NCI-H1436 (cell line): Measurements from ENCODE around the gene SOST.
A peak's percentile ranks its signal among the peaks of the same experiment; 100 is the strongest.

ENCODE experiments used
- DNase-seq: peaks from one replicate; lab custom pipeline; 2025; lab: John Stamatoyannopoulos, UW

Gene SOST

DNA sequence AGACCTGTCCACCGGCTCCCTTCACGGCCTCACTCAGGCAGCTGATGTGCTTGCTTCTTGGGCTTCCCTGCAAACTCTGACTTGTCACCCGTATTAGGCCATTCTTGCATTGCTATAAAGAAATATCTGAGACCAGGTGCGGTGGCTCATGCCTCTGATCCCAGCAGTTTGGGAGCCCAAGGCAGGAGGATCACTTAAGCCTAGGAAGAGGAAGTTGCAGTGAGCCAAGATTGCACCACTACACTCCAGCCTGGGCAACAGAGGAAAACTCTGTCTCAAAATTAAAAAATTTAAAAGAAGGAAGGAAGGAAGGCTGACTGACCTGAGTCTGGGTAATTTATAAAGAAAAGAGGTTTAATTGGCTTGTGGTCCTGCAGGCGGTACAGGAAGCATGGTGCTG lies 17.0 kb downstream of the SOST start:
- DNase-seq: no peak

DNA sequence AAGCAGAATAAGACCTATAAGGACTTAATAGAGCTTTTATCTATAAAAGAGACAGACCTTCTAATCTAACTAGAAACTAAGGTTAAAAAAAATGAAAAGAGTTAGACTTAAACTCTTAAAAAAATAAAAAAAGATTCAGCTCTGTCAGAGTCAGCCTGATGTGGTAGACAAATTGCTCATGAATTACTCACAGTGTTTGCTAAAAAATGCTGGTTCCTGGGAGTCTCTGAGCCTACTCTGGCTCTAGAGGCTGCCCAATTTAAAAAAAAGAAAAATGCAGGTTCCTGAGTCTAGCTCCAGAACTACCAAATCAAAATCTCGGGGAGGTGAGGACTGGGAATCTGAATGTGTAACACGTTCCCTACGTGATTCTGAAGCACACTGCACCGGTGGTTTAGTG lies 18.1 kb downstream of the SOST start:
- DNase-seq: no peak

DNA sequence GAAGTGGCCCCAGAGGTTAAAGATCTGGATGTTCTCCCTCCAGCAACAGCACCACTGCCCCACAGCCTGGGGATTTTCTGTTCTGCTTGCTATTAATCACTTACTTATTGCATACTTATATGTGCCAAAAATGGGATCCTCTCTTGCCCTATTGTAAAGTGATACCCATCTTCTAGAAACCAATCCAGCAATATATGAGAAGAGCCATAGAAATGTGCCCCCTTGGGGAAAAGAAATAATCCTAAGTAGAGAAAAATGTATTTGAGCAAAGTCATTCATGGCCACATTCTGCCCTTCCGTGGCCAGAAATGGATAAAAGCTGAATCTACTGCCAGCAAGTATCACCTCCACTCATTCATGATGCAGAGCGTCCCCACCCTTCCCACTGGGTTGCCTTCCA lies 20.9 kb downstream of the SOST start:
- DNase-seq: no peak

- DNase-seq: no peak
Observed at GRCh38 chr17:43736389-43736788, 22.2 kb downstream of the SOST start.

- no peak for DNase-seq
Observed at GRCh38 chr17:43734376-43734775, 24.2 kb downstream of the SOST start.

DNA sequence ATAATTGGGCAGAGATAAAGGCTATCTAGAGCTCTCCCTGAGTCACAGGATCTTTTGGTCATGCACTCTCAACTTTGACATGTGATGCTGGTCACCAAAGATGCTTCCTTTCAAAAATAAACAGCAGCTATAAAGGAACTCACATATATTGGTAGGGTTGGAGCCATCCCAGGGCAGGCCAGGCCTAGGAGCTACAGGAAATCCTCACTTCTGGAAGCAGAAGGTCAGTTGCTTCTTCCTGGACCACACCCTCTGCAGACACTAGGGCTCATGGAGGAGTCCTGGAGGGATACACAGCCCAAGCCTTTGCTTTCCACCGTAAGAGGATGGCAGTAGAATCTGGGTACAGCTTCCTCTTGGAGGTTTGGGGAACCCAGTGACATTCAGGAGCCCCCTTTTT lies 24.6 kb downstream of the SOST start:
- DNase-seq: no peak

GRCh38 chr17:43732958-43733357 lies 25.6 kb downstream of the SOST start:
- no peak for DNase-seq

- DNase-seq: no peak
Observed at GRCh38 chr17:43728081-43728480, 30.5 kb downstream of the SOST start.

- DNase-seq: no peak
Observed at GRCh38 chr17:43723697-43724359, 34.8 kb downstream of the SOST start.

DNA sequence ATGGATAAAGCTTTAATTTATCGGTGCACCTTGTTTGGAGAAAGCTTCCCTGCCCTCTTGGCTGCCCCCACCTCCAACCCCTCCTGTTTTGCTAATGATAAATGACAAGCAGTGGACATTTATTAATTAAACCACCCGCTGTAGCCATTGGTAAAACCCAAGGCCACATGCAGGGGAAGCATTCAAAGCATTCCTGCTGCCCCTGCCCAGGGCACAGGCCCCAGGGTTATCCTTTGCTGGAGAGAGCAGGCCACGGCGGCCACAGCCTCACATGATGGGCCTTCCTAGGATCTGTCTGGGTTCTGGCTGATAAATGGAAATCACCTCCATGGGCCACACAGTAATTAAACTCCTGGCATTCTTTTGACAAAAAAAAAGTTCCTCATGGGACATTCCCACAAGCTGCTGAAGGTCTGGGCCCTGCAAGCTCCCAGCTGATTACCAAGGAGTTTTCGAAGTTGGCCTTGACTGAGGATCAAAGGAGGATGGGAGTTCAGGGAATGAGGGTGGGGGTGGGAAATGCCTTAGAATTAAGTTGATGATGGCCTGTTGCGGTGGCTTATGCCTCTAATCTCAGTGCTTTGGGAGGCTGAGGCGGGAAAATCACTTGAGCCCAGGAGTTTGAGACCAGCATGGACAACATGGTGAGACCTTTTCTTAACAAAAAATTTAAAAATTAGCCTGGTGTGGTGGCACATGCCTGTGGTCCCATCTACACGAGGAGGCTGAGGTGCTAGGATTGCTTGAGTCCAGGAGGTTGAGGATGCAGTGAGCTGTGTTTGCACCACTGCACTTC lies 35.5 kb downstream of the SOST start:
- DNase-seq: no peak

DNA sequence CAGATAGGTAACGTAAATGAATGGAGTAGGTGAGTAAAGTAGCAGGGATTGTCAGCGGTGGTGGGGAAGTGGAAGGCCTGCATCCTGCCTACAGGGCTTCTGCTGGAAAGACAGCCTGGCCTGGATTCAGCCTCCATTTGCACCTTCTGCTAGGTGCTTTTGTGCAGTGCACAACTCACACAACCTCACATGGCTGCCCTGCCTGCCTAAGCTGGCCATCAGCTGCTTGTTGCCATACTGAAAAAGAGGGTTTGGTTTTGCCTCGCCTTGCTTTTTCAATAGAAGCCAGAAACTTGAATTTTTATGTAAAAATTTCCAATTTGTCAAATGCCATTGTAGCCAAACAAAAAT lies 36.3 kb downstream of the SOST start:
- DNase-seq: no peak

DNA sequence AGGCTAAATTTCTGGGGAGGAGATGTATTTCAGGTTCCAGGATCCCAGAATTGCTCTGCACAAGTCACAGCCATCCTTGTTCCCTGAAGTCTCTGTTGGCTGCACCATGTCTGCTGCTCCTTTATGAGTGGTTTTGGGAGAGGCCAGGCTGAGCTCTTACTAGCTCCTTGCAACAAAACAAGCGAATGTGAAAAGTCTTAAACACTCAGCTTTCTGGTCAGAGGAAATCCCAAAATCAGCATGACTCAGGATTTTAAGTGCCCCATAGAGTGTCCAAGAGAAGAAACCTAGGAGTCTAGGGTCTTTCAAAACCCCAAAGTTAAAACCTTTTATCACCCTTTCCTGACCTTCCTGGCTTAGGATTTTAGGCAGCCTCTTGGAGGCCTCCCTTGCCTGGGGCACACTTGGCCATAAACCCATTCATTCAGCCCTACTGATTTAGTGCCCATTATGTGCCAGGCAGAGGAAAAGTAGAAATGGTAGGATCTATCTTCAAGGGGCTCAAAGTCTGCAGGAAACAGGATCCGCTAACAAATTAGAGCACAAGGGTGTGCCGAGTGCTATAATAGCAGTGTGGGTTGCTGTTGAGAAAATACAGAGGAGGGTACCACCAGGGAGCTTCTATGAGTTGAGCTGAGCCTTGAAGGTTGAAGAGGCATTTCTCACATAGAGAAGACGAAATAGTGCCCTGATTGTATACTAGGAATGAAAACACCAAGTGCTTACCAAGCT lies 36.9 kb downstream of the SOST start:
- no peak for DNase-seq

DNA sequence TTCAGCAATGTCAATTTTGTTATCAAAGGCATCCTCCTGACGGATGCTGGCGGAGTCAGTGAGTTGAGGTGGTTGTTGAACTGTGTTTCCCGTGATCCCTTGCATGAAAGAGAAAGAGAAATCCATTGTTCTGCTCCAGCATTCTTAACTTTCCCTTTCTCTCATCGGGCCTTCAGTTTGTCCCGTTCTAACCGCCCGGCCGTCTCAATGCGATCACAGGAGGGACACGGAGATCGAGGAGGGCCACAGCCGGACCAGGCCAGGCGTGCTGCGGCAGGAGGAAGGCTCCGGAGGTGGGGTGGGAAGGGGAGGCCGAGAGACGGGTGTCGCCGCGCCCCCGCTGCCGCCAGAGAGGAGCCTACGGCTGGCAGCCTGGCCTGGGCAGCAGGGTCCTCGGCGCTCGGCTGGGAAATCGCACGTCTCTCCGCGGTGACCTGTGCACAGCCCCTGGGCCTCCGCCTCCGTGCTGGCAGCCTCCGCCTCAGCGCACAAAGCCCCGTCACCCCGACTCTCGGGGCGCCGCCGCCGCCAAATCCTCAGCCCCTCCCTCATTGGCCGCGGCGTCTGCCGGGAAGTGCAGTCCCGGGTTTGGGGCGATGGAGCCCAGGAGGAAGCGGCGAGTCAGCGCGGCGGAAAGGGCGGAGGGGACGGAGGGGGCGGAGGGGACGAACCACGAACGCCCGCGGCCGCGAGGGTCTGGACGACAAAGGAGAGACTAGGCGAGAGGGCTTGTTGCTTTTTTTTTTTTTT lies 38.1 kb downstream of the SOST start:
- peak; percentile 69 for DNase-seq

GRCh38 chr17:43719578-43719977 lies 39.0 kb downstream of the SOST start:
- no peak for DNase-seq

DNA sequence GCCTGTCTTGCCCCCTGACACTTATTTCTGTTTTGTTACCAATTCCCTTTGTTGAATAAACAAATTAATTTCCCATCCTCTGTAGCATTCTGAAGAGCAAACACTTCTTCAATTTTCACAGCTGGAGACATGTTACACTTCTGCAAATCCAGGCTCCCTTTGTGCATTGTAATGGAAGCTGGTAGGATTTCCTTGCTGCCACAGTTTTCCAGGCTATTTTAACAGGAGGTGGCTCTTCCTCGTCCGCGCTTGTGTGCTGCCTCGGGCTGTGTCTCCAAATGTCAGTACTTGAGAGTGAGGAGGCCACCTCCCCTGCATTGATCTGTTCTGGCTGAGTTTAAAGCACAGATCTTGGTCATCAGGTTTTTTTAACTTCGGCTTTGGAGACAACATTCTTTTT lies 40.0 kb downstream of the SOST start:
- no peak for DNase-seq

GRCh38 chr17:43717913-43718312 lies 40.7 kb downstream of the SOST start:
- DNase-seq: no peak

GRCh38 chr17:43714465-43715149 lies 44.0 kb downstream of the SOST start:
- no peak for DNase-seq

- DNase-seq: no peak
Observed at GRCh38 chr17:43713494-43714162, 45.0 kb downstream of the SOST start.

DNA sequence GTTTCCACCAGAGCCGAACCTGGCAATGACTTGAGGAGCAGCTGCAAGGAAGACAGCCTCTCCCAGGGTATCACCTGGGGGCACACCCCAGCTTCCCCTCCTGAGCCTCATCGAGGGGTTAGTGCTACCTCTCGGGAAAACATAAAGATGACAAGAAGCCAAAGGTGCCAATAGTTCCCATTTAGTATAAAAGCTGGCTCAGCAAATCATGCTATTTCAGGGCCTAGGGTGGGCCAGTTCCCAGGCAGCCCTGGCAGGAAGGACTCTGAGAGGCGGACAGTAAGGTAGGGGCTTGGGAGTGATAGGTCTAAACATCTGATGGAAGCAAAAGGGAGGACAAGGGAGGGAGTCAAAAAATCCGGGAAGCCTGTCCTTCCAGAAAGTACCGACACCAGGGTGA lies 46.2 kb downstream of the SOST start:
- no peak for DNase-seq

- no peak for DNase-seq
Observed at GRCh38 chr17:43710101-43710500, 48.5 kb downstream of the SOST start.

GRCh38 chr17:43709210-43709609 lies 49.4 kb downstream of the SOST start:
- DNase-seq: no peak
